GM23248 (cell line): ENCODE measurements around the gene KCNJ12.
"Not testable (repeated sequence)": the region's sequence is repeated elsewhere in the genome, so short reads cannot be mapped to it uniquely, and the experiment has no call there.

Source experiments
- EZH2 ChIP-seq: fragments of 200-600 bp; sonication (generic); IDR thresholded peaks from 2 replicates; pipeline ENCODE4 v1.6.1; 2018; ENCODE audit warnings: antibody characterized with exemption, mild to moderate bottlenecking; ENCODE audit not compliant: insufficient read depth, poor library complexity, severe bottlenecking
- EZH2phosphoT487 ChIP-seq: fragments of 200-600 bp; sonication (generic); IDR thresholded peaks from 2 replicates; pipeline ENCODE4 v1.6.1; 2018; ENCODE audit warnings: antibody characterized with exemption, moderate library complexity, mild to moderate bottlenecking, low read depth; ENCODE audit not compliant: insufficient read depth

- not testable (repeated sequence) for TF ChIP-seq EZH2phosphoT487, EZH2
Measured at GRCh38 chr17:21417349-21417748, 41.2 kb downstream of the KCNJ12 start.
